Measurements from ENCODE around the gene CDK6.
"Not testable (repeated sequence)": the region's sequence is repeated elsewhere in the genome, so short reads cannot be mapped to it uniquely, and the experiment has no call there.

The CDK6 gene

GRCh38 chr7:92836489-92836999 is at the start of gene CDK6:
Gene CDK6 (minus strand): TSS chr7:92836573. CDS start chr7:92833323, 3,250 bp downstream.
- DNase-seq (ENCODE audit: low read depth) = peak; percentile 84
- TF ChIP-seq CTCF (IDR thresholded peaks at IDR 0.05; ENCODE audit: insufficient read depth, low read depth, low read length, missing control alignments) = no peak
- H3K4me3 ChIP-seq (ENCODE audit: low read depth, low read length) = peak within 1 kb of the TSS; percentile 94

- not testable (repeated sequence) for H3K4me3 ChIP-seq (ENCODE audit: low read depth, low read length); DNase-seq (ENCODE audit: low read depth)
These were observed 49.7 kb upstream of the CDK6 start for GRCh38 chr7:92886039-92886438.

- peak; percentile 22 for DNase-seq (ENCODE audit: low read depth)
These were observed 47.8 kb upstream of the CDK6 start for GRCh38 chr7:92884218-92884617.

GRCh38 chr7:92882760-92883159 is 46.4 kb upstream of the CDK6 start:
- no peak for TF ChIP-seq CTCF (IDR thresholded peaks at IDR 0.05; ENCODE audit: insufficient read depth, low read depth, low read length, missing control alignments)
- DNase-seq (ENCODE audit: low read depth) = no peak
- H3K4me3 ChIP-seq (ENCODE audit: low read depth, low read length) = no peak overlapping the region

More at GRCh38 chr7:92884218-92884617, 47.8 kb upstream of the CDK6 start:
- TF ChIP-seq CTCF (IDR thresholded peaks at IDR 0.05; ENCODE audit: insufficient read depth, low read depth, low read length, missing control alignments) = no peak
- no peak overlapping the region for H3K4me3 ChIP-seq (ENCODE audit: low read depth, low read length)

DNA sequence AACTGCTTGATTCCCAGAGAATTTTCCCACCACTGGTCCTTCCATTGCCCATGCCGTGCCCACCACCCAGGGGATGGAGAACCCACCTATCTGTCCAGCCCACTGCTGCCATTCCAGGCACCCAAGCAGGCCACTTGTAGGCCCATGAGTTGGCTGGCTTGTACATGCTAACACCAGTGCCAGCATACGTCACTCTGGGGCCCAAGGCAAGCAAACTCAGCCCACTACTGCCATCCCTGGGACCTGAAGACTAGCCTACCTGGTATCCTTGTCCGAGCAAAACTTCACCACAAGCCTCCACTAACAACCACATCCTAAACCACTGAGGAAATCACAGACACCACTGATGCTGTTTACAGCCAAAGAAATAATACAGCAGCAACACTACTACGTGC is 44.7 kb upstream of the CDK6 start:
- no peak for TF ChIP-seq CTCF (IDR thresholded peaks at IDR 0.05; ENCODE audit: insufficient read depth, low read depth, low read length, missing control alignments)
- peak; percentile 12 for DNase-seq (ENCODE audit: low read depth)
- no peak overlapping the region for H3K4me3 ChIP-seq (ENCODE audit: low read depth, low read length)

DNA sequence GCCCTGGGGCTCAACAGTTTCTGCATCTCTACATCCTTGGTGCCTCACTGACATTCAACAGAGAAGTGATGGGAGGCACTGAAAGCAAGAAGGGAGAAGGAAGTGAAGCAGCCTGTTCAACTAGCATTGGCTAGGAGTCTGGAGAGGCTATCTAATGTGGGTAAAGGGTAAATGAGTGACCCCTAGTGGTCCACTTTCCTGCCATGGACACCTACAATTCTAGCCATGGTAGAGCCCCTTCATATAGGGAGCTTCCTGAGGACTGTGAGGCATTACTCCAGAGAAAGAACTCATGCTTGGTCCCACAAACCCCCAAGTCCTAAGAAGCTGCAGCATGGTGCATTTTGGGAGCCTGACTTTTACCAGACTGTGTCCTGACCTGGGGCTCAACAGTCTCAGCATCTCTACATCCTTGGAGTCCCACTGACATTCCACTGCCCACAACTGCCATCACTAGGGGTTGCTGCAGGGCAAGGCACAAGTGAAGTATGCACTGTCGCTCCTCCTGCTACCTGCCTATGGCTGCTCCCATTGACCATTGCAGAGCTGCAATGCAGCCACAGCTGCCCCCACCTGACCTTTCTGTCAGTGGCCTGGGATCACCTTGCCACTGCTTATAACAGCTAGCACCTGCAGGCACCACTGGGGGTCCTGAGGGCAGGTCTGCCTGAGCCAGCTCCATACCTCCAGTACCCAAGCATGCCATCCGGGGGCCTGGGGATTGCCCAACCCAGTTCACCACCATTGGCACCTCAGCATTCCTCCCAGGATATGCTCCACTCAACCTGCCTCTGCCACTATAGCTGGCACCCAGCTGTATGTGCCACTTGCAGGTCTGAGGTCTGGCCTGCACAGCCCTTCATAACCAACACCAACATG is 44.1 kb upstream of the CDK6 start:
- peak; percentile 63 for DNase-seq (ENCODE audit: low read depth)
- TF ChIP-seq CTCF (IDR thresholded peaks at IDR 0.05; ENCODE audit: insufficient read depth, low read depth, low read length, missing control alignments) = peak; percentile 13
- no peak overlapping the region for H3K4me3 ChIP-seq (ENCODE audit: low read depth, low read length)

- no peak overlapping the region for H3K4me3 ChIP-seq (ENCODE audit: low read depth, low read length)
- DNase-seq (ENCODE audit: low read depth) = no peak
- TF ChIP-seq CTCF (IDR thresholded peaks at IDR 0.05; ENCODE audit: insufficient read depth, low read depth, low read length, missing control alignments) = no peak
These were observed 41.0 kb upstream of the CDK6 start for GRCh38 chr7:92877367-92877766.

Measured in GM12865 (cell line).